HEK293 (cell line): Measurements from ENCODE around the gene COPG2.

Source experiments
- CTCF ChIA-PET: fragments of 350-600 bp; formaldehyde crosslinking; extraction: SDS; loops from one replicate; lab custom pipeline; 2021; ENCODE audit warnings: antibody characterized with exemption; lab: Yijun Ruan, JAX
- POLR2A ChIA-PET: fragments of 300-600 bp; formaldehyde crosslinking; extraction: SDS; loops from one replicate; lab custom pipeline; 2020; ENCODE audit warnings: antibody characterized with exemption, inconsistent platforms; lab: Yijun Ruan, JAX
- H3K27ac ChIP-seq: fragments of 200-500 bp; sonication (Bioruptor generic); 2 replicates; pipeline ENCODE4 v1.5.1; 2014; ENCODE audit warnings: low read depth, low read length, control low read depth, inconsistent platforms; ENCODE audit errors: extremely low read depth
- H3K36me3 ChIP-seq, 2 experiments: fragments of 200-500 bp in 1 of 2; sonication (Bioruptor generic) in 1 of 2; 1 replicate in 1 of 2; 2 replicates in 1 of 2; pipeline ENCODE4 v1.5.1; 2014 to 2017; ENCODE audit warnings: inconsistent platforms in 2 of 2, low read length in 2 of 2; ENCODE audit not compliant: control insufficient read depth in 2 of 2, insufficient read depth in 1 of 2
- H3K4me1 ChIP-seq: fragments of 200-500 bp; sonication (Bioruptor generic); 2 replicates; pipeline ENCODE4 v1.5.1; 2014; ENCODE audit warnings: mild to moderate bottlenecking, low read length, inconsistent platforms; ENCODE audit not compliant: control insufficient read depth, insufficient read depth
- H3K4me3 ChIP-seq: 2 replicates; pipeline ENCODE4 v1.5.1; 2011; ENCODE audit warnings: low read depth, mild to moderate bottlenecking, control low read depth, low read length, moderate library complexity
- H3K9me3 ChIP-seq: fragments of 200-500 bp; sonication (Bioruptor generic); 2 replicates; pipeline ENCODE4 v1.5.1; 2014; ENCODE audit warnings: low read depth, low read length, inconsistent platforms; ENCODE audit not compliant: control insufficient read depth, insufficient read depth
- BCL6B ChIP-seq: fragments of 450-650 bp; formaldehyde crosslinking; IDR thresholded peaks from 2 replicates; pipeline ENCODE4 v1.5.1; 2017; ENCODE audit warnings: missing biosample characterization, missing genetic modification characterization
- IKZF3 ChIP-seq: fragments of 450-650 bp; IDR thresholded peaks from 2 replicates; pipeline ENCODE4 v1.5.0; 2018; ENCODE audit warnings: missing biosample characterization, mild to moderate bottlenecking, missing genetic modification characterization, moderate library complexity
- KLF16 ChIP-seq: fragments of 450-650 bp; formaldehyde crosslinking; IDR thresholded peaks from 2 replicates; pipeline ENCODE4 v1.5.1; 2017; ENCODE audit warnings: missing biosample characterization, missing genetic modification characterization
- OVOL3 ChIP-seq: fragments of 450-650 bp; formaldehyde crosslinking; IDR thresholded peaks from 2 replicates; pipeline ENCODE4 v1.5.1; 2016; ENCODE audit warnings: missing biosample characterization, missing genetic modification characterization
- RBAK ChIP-seq: fragments of 450-650 bp; formaldehyde crosslinking; IDR thresholded peaks from 2 replicates; pipeline ENCODE4 v1.5.1; 2016; ENCODE audit warnings: missing biosample characterization, missing genetic modification characterization
- REPIN1 ChIP-seq: fragments of 450-650 bp; formaldehyde crosslinking; IDR thresholded peaks from 2 replicates; pipeline ENCODE4 v1.5.1; 2017; ENCODE audit warnings: missing biosample characterization, missing genetic modification characterization, low read depth
- SALL2 ChIP-seq: fragments of 450-650 bp; formaldehyde crosslinking; IDR thresholded peaks from 2 replicates; pipeline ENCODE4 v1.5.0; 2017; ENCODE audit warnings: missing biosample characterization, mild to moderate bottlenecking, missing genetic modification characterization, borderline replicate concordance
- SCRT2 ChIP-seq: fragments of 450-650 bp; formaldehyde crosslinking; IDR thresholded peaks from 2 replicates; pipeline ENCODE4 v1.5.1; 2016; ENCODE audit warnings: missing biosample characterization, missing genetic modification characterization
- YY1 ChIP-seq: fragments of 450-650 bp; formaldehyde crosslinking; IDR thresholded peaks from 2 replicates; pipeline ENCODE4 v1.5.1; 2018; ENCODE audit warnings: missing biosample characterization, missing genetic modification characterization
- ZEB2 ChIP-seq: fragments of 450-650 bp; formaldehyde crosslinking; IDR thresholded peaks from 2 replicates; pipeline ENCODE4 v1.5.1; 2016; ENCODE audit warnings: missing biosample characterization, missing genetic modification characterization
- ZFP3 ChIP-seq: fragments of 450-650 bp; formaldehyde crosslinking; IDR thresholded peaks from 2 replicates; pipeline ENCODE4 v1.5.1; 2016; ENCODE audit warnings: low read depth, missing biosample characterization, missing genetic modification characterization
- ZNF140 ChIP-seq: fragments of 450-650 bp; formaldehyde crosslinking; IDR thresholded peaks from 2 replicates; pipeline ENCODE4 v1.5.1; 2016; ENCODE audit warnings: missing biosample characterization, missing genetic modification characterization
- ZNF23 ChIP-seq: fragments of 450-650 bp; formaldehyde crosslinking; IDR thresholded peaks from 2 replicates; pipeline ENCODE4 v1.5.1; 2016; ENCODE audit warnings: missing biosample characterization, missing genetic modification characterization, borderline replicate concordance
- ZNF248 ChIP-seq: fragments of 450-650 bp; formaldehyde crosslinking; IDR thresholded peaks from 2 replicates; pipeline ENCODE4 v1.5.1; 2017; ENCODE audit warnings: missing biosample characterization, missing genetic modification characterization
- ZNF404 ChIP-seq: fragments of 450-650 bp; formaldehyde crosslinking; IDR thresholded peaks from 2 replicates; pipeline ENCODE4 v1.5.1; 2017; ENCODE audit warnings: missing biosample characterization, missing genetic modification characterization
- ZNF416 ChIP-seq: fragments of 450-650 bp; formaldehyde crosslinking; IDR thresholded peaks from 2 replicates; pipeline ENCODE4 v1.5.1; 2016; ENCODE audit warnings: missing biosample characterization, missing genetic modification characterization
- ZNF473 ChIP-seq: fragments of 450-650 bp; formaldehyde crosslinking; IDR thresholded peaks from 2 replicates; pipeline ENCODE4 v1.5.1; 2017; ENCODE audit warnings: missing biosample characterization, missing genetic modification characterization
- ZNF548 ChIP-seq: fragments of 450-650 bp; formaldehyde crosslinking; IDR thresholded peaks from 2 replicates; pipeline ENCODE4 v1.5.1; 2016; ENCODE audit warnings: missing biosample characterization, missing genetic modification characterization
- ZNF571 ChIP-seq: fragments of 450-650 bp; formaldehyde crosslinking; IDR thresholded peaks from 2 replicates; pipeline ENCODE4 v1.5.0; 2017; ENCODE audit warnings: missing biosample characterization, missing genetic modification characterization
- ZNF610 ChIP-seq: fragments of 450-650 bp; formaldehyde crosslinking; IDR thresholded peaks from 2 replicates; pipeline ENCODE4 v1.5.1; 2016; ENCODE audit warnings: missing biosample characterization, missing genetic modification characterization, borderline replicate concordance
- ZNF664 ChIP-seq: fragments of 450-650 bp; formaldehyde crosslinking; IDR thresholded peaks from 2 replicates; pipeline ENCODE4 v1.5.1; 2016; ENCODE audit warnings: missing biosample characterization, missing genetic modification characterization
- ZNF768 ChIP-seq: fragments of 450-650 bp; formaldehyde crosslinking; IDR thresholded peaks from 2 replicates; pipeline ENCODE4 v1.5.1; 2018; ENCODE audit warnings: missing biosample characterization, mild to moderate bottlenecking, missing genetic modification characterization
- ZNF776 ChIP-seq: fragments of 450-650 bp; formaldehyde crosslinking; IDR thresholded peaks from 2 replicates; pipeline ENCODE4 v1.5.0; 2017; ENCODE audit warnings: missing biosample characterization, missing genetic modification characterization, borderline replicate concordance
- ZNF792 ChIP-seq: fragments of 450-650 bp; formaldehyde crosslinking; IDR thresholded peaks from 2 replicates; pipeline ENCODE4 v1.5.1; 2016; ENCODE audit warnings: missing biosample characterization, missing genetic modification characterization

Gene COPG2

GRCh38 chr7:130674456-130674855, 5.9 kb upstream of the COPG2 start:
- ChIA-PET POLR2A (no interaction called here), CTCF (interaction anchor here (0.7 to 1.1 kb wide), 2 partner anchors 48 to 185 kb away, joined by 3 read pairs; no protein-coding TSS in a partner anchor)
- TF ChIP-seq ZNF416: no peak
- TF ChIP-seq ZNF664: peak; percentile 73
- TF ChIP-seq SALL2 (tag by site-specific recombination): no peak
- no peak for TF ChIP-seq ZNF610
- no peak for TF ChIP-seq ZNF776 (tag by site-specific recombination)
- TF ChIP-seq RBAK: no peak
- no peaks in the 10 kb centered on the region for H3K36me3 ChIP-seq
- H3K4me3 ChIP-seq: no peak overlapping the region
- H3K9me3 ChIP-seq: no peaks in the 10 kb centered on the region
- H3K4me1 ChIP-seq: no peaks in the 10 kb centered on the region
- H3K27ac ChIP-seq: no peak overlapping the region

GRCh38 chr7:130673066-130673465, 4.5 kb upstream of the COPG2 start:
- Histone ChIP-seq H3K9me3 (no peaks in the 10 kb centered on the region), H3K4me3 (no peak overlapping the region), H3K36me3 (no peaks in the 10 kb centered on the region), H3K27ac (no peak overlapping the region), H3K4me1 (no peaks in the 10 kb centered on the region)
- POLR2A ChIA-PET: no interaction called here
- no peak for TF ChIP-seq ZNF248 (tag by site-specific recombination)
- no peak for TF ChIP-seq ZNF140 (tag by site-specific recombination)
- TF ChIP-seq IKZF3 (tag by site-specific recombination): no peak
- TF ChIP-seq ZNF548: no peak
- TF ChIP-seq YY1 (tag by site-specific recombination): no peak
- TF ChIP-seq BCL6B (tag by site-specific recombination): no peak
- TF ChIP-seq ZNF416: no peak
- TF ChIP-seq ZNF792 (tag by site-specific recombination): no peak
- no peak for TF ChIP-seq ZNF776 (tag by site-specific recombination)
- TF ChIP-seq ZEB2 (tag by site-specific recombination): no peak
- TF ChIP-seq ZNF404 (tag by site-specific recombination): no peak
- TF ChIP-seq, all 188 proteins: peak for 0
- CTCF ChIA-PET: interaction anchor here (0.5 kb wide), 1 partner anchor 317 kb away, joined by 3 read pairs; no protein-coding TSS in a partner anchor

GRCh38 chr7:130672146-130672545, 3.6 kb upstream of the COPG2 start:
- TF ChIP-seq KLF16 (tag by site-specific recombination) (no peak), ZFP3 (tag by site-specific recombination) (no peak), ZNF404 (tag by site-specific recombination) (no peak), ZNF23 (tag by site-specific recombination) (no peak), REPIN1 (tag by site-specific recombination) (no peak), ZNF768 (tag by site-specific recombination) (no peak), OVOL3 (tag by site-specific recombination) (no peak), SCRT2 (tag by site-specific recombination) (no peak), ZNF571 (tag by site-specific recombination) (no peak), ZNF473 (no peak)
- Histone ChIP-seq H3K27ac (no peak overlapping the region), H3K4me3 (no peak overlapping the region), H3K36me3 (no peaks in the 10 kb centered on the region), H3K4me1 (no peaks in the 10 kb centered on the region), H3K9me3 (no peaks in the 10 kb centered on the region)
- CTCF ChIA-PET: no interaction called here
- POLR2A ChIA-PET: no interaction called here
